ENCODE measurements around the gene GLI1. TPM values are rescaled to one million over a fixed set of nuclear protein-coding genes. Genes with fewer than 3 reads are reported as not detected.
"Not testable (repeated sequence)": the region's sequence is repeated elsewhere in the genome, so short reads cannot be mapped to it uniquely, and the experiment has no call there.

GLI1 gene
- total and polyA plus RNA-seq, 5 donors from 2014 or later = 0.07 to 0.47 (median 0.18) TPM; not detected in 1

DNA sequence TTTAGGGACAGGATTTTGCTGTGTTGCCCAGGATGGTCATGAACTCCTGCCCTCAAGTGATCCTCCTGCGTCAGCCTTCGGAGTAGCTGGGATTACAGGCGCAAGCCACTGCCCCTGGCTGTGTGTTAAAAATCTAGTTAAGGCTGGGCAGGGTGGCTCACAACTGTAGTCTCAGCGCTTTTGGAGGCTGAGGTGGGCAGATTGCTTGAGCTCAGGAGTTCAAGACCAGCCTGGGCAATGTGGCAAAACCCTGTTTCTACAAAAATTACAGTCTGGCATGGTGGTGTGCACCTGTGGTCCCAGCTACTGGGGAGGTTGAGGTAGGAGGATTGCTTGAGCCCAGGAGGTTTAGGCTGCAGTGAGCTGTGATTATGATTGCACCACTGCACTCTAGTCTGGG, 51.6 kb downstream of the GLI1 start:
- H3K4me1 Mint-ChIP-seq = peaks cover 0 to 4% (median 2%) of the 10 kb centered on the region in 4 donors
- H3K9me3 ChIP-seq (ENCODE audit: control insufficient read depth in 2 of 2, low read length in 2 of 2) = no peaks in the 10 kb centered on the region
- ATAC-seq (ENCODE audit: low read depth in 2 of 2) = no peak
- no peak for DNase-seq
- peak overlapping the region in 1 of 3 donors; percentile 33 for H3K27ac Mint-ChIP-seq
- H3K4me1 ChIP-seq (ENCODE audit: control insufficient read depth, insufficient read depth, low read length, poor library complexity, severe bottlenecking) = no peaks in the 10 kb centered on the region
- H3K27ac ChIP-seq (ENCODE audit: insufficient read depth, low read length, poor library complexity, severe bottlenecking) = no peak overlapping the region
- no peak overlapping the region for H3K4me3 ChIP-seq (ENCODE audit: low read depth, low read length)
- H3K27me3 ChIP-seq (ENCODE audit: control insufficient read depth, insufficient read depth, low read length) = no peaks in the 10 kb centered on the region
- H3K36me3 Mint-ChIP-seq = peaks cover 34% of the 10 kb centered on the region
- no peak overlapping the region for H3K4me3 Mint-ChIP-seq
- H3K9me3 Mint-ChIP-seq = no peaks in the 10 kb centered on the region
- H3K27me3 Mint-ChIP-seq = no peaks in the 10 kb centered on the region
- peaks cover 66% of the 10 kb centered on the region for H3K36me3 ChIP-seq (ENCODE audit: control insufficient read depth, insufficient read depth, low read length)

DNA sequence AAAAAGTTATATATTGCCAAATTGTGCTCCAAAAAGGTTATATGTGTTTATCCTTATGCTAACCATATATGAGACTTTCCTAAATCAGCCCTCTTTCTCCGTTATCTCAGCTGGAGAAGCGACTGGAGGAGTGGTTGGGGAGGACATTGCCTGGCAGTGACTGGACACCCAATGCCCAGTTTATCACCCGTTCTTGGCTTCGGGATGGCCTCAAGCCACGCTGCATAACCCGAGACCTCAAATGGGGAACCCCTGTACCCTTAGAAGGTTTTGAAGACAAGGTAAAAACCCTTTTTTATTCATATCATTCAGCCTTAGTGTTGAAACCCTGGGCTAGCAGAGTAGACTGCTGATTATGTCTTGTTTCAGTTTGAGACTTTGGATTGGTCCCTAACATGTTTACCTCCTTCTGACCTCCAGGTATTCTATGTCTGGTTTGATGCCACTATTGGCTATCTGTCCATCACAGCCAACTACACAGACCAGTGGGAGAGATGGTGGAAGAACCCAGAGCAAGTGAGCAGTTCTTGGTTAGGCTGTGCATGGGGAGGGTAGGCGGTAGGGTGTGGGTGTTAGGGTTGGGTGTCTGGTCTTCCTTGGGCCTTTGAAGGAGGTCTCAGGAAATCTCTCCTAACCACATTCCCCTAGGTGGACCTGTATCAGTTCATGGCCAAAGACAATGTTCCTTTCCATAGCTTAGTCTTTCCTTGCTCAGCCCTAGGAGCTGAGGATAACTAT, 52.2 kb downstream of the GLI1 start:
- H3K9me3 ChIP-seq (ENCODE audit: control insufficient read depth in 2 of 2, low read length in 2 of 2) = no peaks in the 10 kb centered on the region
- Mint-ChIP-seq H3K27me3 (no peaks in the 10 kb centered on the region), H3K4me3 (peak overlapping the region in 2 of 4 donors; percentile 14 to 74), H3K9me3 (no peaks in the 10 kb centered on the region), H3K27ac (peak overlapping the region in 2 of 3 donors; percentile 33 to 55), H3K4me1 (peaks cover 0 to 6% (median 3%) of the 10 kb centered on the region in 4 donors), H3K36me3 (peaks cover 40% of the 10 kb centered on the region)
- no peaks in the 10 kb centered on the region for H3K4me1 ChIP-seq (ENCODE audit: control insufficient read depth, insufficient read depth, low read length, poor library complexity, severe bottlenecking)
- DNase-seq = no peak
- H3K4me3 ChIP-seq (ENCODE audit: low read depth, low read length) = no peak overlapping the region
- H3K36me3 ChIP-seq (ENCODE audit: control insufficient read depth, insufficient read depth, low read length) = peaks cover 67% of the 10 kb centered on the region
- H3K27me3 ChIP-seq (ENCODE audit: control insufficient read depth, insufficient read depth, low read length) = no peaks in the 10 kb centered on the region
- ATAC-seq (ENCODE audit: low read depth in 2 of 2) = no peak
- no peak overlapping the region for H3K27ac ChIP-seq (ENCODE audit: insufficient read depth, low read length, poor library complexity, severe bottlenecking)

DNA sequence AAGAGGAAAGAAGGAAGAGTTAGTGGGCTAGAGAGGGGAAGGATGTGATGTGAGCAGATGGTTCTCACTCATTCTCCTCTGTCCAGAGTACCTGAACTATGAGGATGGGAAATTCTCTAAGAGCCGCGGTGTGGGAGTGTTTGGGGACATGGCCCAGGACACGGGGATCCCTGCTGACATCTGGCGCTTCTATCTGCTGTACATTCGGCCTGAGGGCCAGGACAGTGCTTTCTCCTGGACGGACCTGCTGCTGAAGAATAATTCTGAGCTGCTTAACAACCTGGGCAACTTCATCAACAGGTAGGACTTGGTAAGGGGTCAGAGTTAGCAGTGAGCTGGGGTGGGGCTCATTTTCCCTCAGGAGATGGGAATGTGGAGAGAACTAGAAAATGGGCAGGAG, 53.1 kb downstream of the GLI1 start:
- no peak overlapping the region for H3K27ac ChIP-seq (ENCODE audit: insufficient read depth, low read length, poor library complexity, severe bottlenecking)
- peaks cover 49% of the 10 kb centered on the region for H3K36me3 Mint-ChIP-seq
- H3K9me3 Mint-ChIP-seq = no peaks in the 10 kb centered on the region
- no peak overlapping the region for H3K4me3 ChIP-seq (ENCODE audit: low read depth, low read length)
- peaks cover 76% of the 10 kb centered on the region for H3K36me3 ChIP-seq (ENCODE audit: control insufficient read depth, insufficient read depth, low read length)
- H3K4me1 ChIP-seq (ENCODE audit: control insufficient read depth, insufficient read depth, low read length, poor library complexity, severe bottlenecking) = no peaks in the 10 kb centered on the region
- peak overlapping the region in 1 of 3 donors; percentile 33 for H3K27ac Mint-ChIP-seq
- no peaks in the 10 kb centered on the region for H3K9me3 ChIP-seq (ENCODE audit: control insufficient read depth in 2 of 2, low read length in 2 of 2)
- H3K4me1 Mint-ChIP-seq = peaks cover 0 to 10% (median 7%) of the 10 kb centered on the region in 4 donors
- no peak for DNase-seq
- H3K4me3 Mint-ChIP-seq = peak overlapping the region in 2 of 4 donors; percentile 44 to 74
- H3K27me3 ChIP-seq (ENCODE audit: control insufficient read depth, insufficient read depth, low read length) = no peaks in the 10 kb centered on the region
- H3K27me3 Mint-ChIP-seq = no peaks in the 10 kb centered on the region
- ATAC-seq (ENCODE audit: low read depth in 2 of 2) = no peak

GRCh38 chr12:57513266-57513665, 53.7 kb downstream of the GLI1 start:
- H3K27ac ChIP-seq (ENCODE audit: insufficient read depth, low read length, poor library complexity, severe bottlenecking) = no peak overlapping the region
- no peaks in the 10 kb centered on the region for H3K27me3 ChIP-seq (ENCODE audit: control insufficient read depth, insufficient read depth, low read length)
- DNase-seq = no peak
- Mint-ChIP-seq H3K4me3 (peak overlapping the region in 2 of 4 donors; percentile 41 to 69), H3K9me3 (no peaks in the 10 kb centered on the region), H3K4me1 (peaks cover 4 to 15% (median 10%) of the 10 kb centered on the region in 4 donors), H3K27ac (no peak overlapping the region), H3K27me3 (no peaks in the 10 kb centered on the region), H3K36me3 (peaks cover 49% of the 10 kb centered on the region)
- peaks cover 5% of the 10 kb centered on the region for H3K4me1 ChIP-seq (ENCODE audit: control insufficient read depth, insufficient read depth, low read length, poor library complexity, severe bottlenecking)
- peaks cover 80% of the 10 kb centered on the region for H3K36me3 ChIP-seq (ENCODE audit: control insufficient read depth, insufficient read depth, low read length)
- no peak overlapping the region for H3K4me3 ChIP-seq (ENCODE audit: low read depth, low read length)
- no peaks in the 10 kb centered on the region for H3K9me3 ChIP-seq (ENCODE audit: control insufficient read depth in 2 of 2, low read length in 2 of 2)
- ATAC-seq (ENCODE audit: low read depth in 2 of 2) = no peak

GRCh38 chr12:57513677-57514076, 54.1 kb downstream of the GLI1 start:
- not testable (repeated sequence) for H3K9me3 Mint-ChIP-seq; H3K4me3 Mint-ChIP-seq; H3K9me3 ChIP-seq (ENCODE audit: control insufficient read depth in 2 of 2, low read length in 2 of 2); H3K4me3 ChIP-seq (ENCODE audit: low read depth, low read length); H3K27ac Mint-ChIP-seq; DNase-seq; H3K27me3 Mint-ChIP-seq; ATAC-seq (ENCODE audit: low read depth in 2 of 2); H3K27me3 ChIP-seq (ENCODE audit: control insufficient read depth, insufficient read depth, low read length); H3K27ac ChIP-seq (ENCODE audit: insufficient read depth, low read length, poor library complexity, severe bottlenecking); H3K4me1 ChIP-seq (ENCODE audit: control insufficient read depth, insufficient read depth, low read length, poor library complexity, severe bottlenecking)
- peaks cover 82% of the 10 kb centered on the region for H3K36me3 ChIP-seq (ENCODE audit: control insufficient read depth, insufficient read depth, low read length)
- peaks cover 8 to 19% (median 13%) of the 10 kb centered on the region in 4 donors for H3K4me1 Mint-ChIP-seq
- peaks cover 49% of the 10 kb centered on the region for H3K36me3 Mint-ChIP-seq

DNA sequence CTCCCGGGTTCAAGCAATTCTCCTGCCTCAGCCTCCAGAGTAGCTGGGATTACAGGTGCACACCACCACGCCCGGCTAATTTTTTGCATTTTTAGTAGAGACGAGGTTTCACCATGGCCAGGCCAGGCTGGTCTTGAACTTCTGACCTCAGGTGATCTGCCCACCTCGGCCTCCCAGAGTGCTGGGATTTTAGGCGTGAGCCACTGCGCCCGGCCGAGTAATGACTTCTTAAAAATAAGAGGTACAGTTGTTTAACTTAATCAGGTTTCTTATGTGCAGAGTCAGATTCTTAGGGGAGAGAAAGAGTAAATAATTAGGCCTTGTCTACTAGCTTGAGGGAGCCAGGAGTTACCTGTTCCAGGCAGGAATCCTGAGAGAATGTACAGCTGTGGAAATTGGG, 54.7 kb downstream of the GLI1 start:
- H3K36me3 ChIP-seq (ENCODE audit: control insufficient read depth, insufficient read depth, low read length) = peaks cover 80% of the 10 kb centered on the region
- H3K27me3 ChIP-seq (ENCODE audit: control insufficient read depth, insufficient read depth, low read length); H3K4me3 ChIP-seq (ENCODE audit: low read depth, low read length); H3K27me3 Mint-ChIP-seq; H3K27ac ChIP-seq (ENCODE audit: insufficient read depth, low read length, poor library complexity, severe bottlenecking); H3K9me3 ChIP-seq (ENCODE audit: control insufficient read depth in 2 of 2, low read length in 2 of 2); DNase-seq; H3K27ac Mint-ChIP-seq; H3K9me3 Mint-ChIP-seq; H3K4me3 Mint-ChIP-seq; ATAC-seq (ENCODE audit: low read depth in 2 of 2): not testable (repeated sequence)
- H3K4me1 ChIP-seq (ENCODE audit: control insufficient read depth, insufficient read depth, low read length, poor library complexity, severe bottlenecking) = peaks cover 15% of the 10 kb centered on the region
- Mint-ChIP-seq H3K4me1 (peaks cover 13 to 24% (median 17%) of the 10 kb centered on the region in 4 donors), H3K36me3 (peaks cover 53% of the 10 kb centered on the region)

DNA sequence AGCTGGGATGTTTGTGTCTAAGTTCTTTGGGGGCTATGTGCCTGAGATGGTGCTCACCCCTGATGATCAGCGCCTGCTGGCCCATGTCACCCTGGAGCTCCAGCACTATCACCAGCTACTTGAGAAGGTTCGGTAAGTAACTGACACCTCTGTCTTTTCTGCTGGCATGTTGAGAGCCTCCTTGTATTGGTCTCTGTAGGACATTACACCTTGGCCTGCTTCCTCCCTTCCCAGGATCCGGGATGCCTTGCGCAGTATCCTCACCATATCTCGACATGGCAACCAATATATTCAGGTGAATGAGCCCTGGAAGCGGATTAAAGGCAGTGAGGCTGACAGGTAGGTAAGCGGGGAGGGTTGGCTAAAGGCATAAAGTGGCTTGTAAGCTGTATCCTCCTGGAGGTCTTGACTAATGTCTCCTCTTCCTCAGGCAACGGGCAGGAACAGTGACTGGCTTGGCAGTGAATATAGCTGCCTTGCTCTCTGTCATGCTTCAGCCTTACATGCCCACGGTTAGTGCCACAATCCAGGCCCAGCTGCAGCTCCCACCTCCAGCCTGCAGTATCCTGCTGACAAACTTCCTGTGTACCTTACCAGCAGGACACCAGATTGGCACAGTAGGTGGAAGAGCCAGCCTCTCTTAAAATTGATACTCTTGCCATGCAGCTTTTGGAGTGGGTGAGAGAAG, 55.3 kb downstream of the GLI1 start:
- H3K36me3 ChIP-seq (ENCODE audit: control insufficient read depth, insufficient read depth, low read length) = peaks cover 75% of the 10 kb centered on the region
- H3K9me3 ChIP-seq (ENCODE audit: control insufficient read depth in 2 of 2, low read length in 2 of 2) = no peaks in the 10 kb centered on the region
- Mint-ChIP-seq H3K36me3 (peaks cover 51% of the 10 kb centered on the region), H3K27ac (no peak overlapping the region), H3K27me3 (no peaks in the 10 kb centered on the region), H3K9me3 (no peaks in the 10 kb centered on the region), H3K4me3 (no peak overlapping the region), H3K4me1 (peaks cover 16 to 29% (median 19%) of the 10 kb centered on the region in 4 donors)
- DNase-seq (no peak), ATAC-seq (ENCODE audit: low read depth in 2 of 2) (no peak)
- no peaks in the 10 kb centered on the region for H3K27me3 ChIP-seq (ENCODE audit: control insufficient read depth, insufficient read depth, low read length)
- no peak overlapping the region for H3K4me3 ChIP-seq (ENCODE audit: low read depth, low read length)
- no peak overlapping the region for H3K27ac ChIP-seq (ENCODE audit: insufficient read depth, low read length, poor library complexity, severe bottlenecking)
- H3K4me1 ChIP-seq (ENCODE audit: control insufficient read depth, insufficient read depth, low read length, poor library complexity, severe bottlenecking) = peaks cover 21% of the 10 kb centered on the region

All from CD4-positive, CD25-positive, alpha-beta regulatory T cell (primary cell).